GM21619 (cell line): ENCODE measurements around the gene FSCN2.

ENCODE experiments used
- ATAC-seq: cut with Tn5 transposase; IDR thresholded peaks from one replicate; pipeline ENCODE4 v1.9.1; 2021; ENCODE audit not compliant: unreplicated experiment

The FSCN2 gene

DNA sequence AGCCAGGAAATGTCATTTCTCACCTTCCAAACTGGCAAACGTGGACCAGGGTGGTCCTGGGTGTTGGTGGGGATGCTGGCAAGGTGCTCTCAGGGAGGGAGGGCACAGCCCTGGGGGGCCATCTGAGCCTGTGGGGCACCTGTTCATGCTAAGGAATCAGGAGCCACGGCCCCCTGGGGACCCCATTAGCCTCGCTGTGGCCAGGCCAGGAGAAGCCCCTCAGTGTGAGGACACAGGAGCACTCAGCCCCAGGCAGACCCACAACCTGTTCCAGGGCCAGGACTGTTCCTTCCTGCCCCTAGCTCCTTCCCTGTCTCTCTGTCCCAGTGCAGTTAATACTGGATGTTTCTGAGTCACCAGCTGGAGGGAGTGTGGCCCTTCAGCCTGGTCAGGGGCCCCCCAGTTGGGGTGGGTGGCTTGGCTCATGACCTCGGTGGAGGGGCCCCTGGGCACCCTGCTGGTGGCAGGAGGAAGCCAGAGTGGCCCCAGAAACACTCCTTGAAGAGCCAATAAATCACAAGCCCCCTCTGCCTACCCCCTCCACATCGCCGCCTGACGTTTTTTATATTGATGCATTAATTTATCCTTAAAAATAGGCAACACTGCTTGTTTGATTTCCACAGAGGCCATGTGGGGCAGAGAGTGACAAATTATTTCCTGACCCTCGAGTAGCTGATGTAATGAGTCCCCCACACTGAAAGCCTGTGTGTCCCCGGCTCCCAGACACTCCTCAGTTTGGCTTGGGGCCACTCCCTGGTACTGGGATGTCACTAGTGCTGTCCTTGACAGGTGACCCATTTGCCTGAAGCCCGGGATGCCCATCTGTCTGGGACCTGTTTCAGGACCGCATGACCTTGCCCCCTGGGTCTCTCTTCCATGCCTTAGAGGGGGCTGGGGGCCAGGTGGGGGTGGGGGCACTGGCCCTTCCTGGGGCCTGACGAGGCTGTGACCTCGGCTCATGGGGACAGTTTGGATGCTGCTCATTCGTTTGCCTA, 37.9 kb upstream of the FSCN2 start:
- no peak for ATAC-seq

DNA sequence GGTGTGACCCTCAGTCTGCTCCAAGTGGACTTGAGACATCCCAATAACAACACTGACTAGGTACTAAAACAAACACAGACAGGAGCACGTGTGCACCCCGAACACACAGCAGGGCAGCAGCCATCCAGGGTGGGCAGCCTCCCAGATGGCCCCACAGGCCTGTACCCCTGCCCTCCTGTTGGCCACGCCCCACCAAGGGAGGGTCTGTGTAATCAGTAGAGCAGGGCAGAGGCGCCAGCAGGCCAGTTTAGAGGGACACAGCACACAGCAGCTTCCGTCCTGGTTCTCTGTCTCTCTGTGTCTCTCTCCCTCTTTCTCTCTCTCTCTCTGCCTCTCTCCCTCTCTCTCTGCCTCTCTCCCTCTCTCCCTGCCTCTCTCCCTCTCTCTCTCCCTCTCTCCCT, 37.0 kb upstream of the FSCN2 start:
- ATAC-seq = no peak

DNA sequence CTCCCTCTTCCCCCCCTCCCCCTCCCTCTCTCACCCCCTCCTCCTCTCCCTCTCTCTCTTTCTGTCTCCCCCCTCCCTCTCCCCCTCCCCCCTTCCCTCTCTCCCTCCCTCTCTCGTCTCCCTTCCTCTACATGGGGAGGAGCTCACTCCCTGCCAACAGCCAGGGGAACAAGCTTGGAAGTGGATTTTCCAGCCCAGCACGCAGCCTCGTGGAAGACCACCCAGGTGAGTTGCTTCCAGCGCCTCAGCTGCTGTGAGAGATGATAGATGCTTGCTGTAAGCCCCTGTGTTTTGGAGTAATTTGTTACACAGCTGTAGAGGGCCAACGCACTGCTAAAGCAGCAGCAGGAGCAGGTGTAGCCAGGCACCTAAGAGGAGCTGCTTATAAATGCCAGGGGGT, 36.4 kb upstream of the FSCN2 start:
- no peak for ATAC-seq

DNA sequence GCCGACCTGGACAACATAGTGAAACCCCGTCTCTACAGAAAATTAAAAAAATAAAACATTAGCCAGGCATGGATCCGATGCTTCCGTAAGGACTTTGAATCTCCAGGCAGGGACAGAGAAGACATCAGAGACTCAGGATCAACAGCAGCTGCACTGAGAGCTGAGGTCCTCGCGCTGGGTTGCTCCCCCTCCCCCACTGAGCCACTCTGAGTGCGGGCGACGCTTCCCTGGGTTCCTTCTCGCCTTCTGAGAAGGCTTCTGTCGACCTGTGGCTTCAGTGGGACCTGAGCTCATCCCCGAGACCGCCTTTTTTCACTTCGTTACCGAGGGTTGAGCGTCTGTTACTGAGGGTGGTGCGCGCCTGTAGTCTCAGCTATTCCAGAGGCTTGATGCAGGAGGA, 36.0 kb upstream of the FSCN2 start:
- ATAC-seq = no peak

DNA sequence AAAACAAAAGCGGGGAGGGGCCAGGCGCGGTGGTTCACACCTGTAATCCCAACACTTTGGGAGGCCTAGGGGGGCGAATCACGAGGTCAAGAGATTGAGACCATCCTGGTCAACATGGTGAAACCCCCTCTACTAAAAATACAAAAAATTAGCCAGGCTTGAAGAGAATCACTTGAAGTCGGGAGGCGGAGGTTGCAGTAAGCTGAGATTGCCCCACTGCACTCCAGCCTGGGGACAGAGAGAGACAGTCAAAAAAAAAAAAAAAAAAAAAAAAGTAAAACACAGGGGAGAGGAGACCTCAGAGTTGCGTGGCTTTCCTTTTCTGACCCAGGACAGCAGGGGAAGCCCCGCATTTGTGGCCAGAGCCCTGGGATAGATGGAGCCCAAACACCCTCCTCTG, 35.5 kb upstream of the FSCN2 start:
- ATAC-seq = no peak

DNA sequence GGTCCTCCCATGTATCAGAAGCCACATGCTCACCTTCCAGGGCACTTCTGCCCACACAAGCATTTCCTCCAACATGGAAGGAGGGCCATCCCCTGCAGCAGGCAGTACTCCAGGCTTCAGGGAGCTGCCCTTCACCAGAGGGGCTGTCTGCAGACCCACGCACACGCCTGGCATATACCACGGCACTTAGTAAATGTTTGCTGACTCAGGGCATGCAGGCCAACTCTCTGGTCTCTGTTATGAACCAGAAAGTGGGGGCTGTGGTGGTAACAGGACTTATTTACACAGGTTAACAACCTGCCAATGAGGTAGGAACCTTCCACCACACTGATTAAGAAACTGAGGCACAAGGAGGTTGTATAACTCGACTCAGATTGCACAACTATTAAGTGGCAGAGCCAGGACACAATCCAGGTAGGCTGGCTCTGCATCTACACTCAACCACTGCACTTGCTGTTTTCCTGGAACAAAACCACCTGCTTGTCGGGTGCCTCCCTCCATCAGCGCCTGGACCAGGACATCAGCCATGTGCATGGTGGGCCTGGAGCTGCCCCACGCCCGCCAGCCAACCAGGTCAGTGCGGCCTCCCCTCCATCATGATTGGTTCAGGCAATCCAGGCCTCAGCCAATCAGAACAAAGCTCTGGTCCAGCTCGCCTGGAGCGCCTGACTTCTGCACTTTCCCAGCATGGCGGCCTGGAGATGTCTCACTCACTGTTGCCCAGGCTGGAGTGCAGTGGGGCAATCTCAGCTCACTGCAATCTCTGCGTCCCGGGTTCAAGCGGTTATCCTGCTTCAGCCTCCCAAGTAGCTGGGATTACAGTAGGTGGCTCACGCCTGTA, 34.8 kb upstream of the FSCN2 start:
- no peak for ATAC-seq

DNA sequence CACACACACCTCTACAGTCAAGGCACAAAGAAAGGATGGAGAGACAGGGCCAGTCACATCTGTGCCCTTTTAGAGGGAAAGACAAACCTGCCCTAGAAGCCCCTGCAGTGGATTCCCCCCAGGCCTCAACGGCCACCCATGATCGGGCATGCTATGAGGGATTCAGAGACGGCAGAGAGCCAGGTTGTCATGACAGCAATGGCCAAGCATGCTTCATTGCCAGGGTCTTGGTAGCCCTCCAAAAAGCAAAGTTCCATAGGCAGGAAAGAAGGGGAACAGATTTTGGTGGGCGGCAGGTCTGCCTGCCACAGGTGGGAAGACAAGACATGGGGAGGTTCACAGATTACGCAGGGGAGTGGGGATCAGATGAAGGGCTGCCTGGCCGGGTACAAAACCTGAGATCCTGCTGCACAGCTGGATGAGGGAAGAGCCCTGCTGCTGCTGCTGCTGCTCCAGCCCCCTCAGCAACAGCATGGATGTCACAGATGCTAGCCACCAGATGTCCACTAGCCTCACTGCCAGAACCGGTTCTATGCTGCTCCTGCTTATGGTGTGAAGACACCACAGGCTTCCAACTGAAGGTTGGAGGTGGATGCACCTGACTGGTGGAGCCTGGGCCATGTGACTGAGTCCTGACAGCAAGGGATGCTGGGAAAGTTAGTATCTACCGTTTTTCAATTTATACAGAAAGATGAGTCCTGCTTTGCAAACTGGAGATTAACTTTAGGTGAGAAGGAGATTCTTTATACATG, 33.4 kb upstream of the FSCN2 start:
- ATAC-seq = no peak

DNA sequence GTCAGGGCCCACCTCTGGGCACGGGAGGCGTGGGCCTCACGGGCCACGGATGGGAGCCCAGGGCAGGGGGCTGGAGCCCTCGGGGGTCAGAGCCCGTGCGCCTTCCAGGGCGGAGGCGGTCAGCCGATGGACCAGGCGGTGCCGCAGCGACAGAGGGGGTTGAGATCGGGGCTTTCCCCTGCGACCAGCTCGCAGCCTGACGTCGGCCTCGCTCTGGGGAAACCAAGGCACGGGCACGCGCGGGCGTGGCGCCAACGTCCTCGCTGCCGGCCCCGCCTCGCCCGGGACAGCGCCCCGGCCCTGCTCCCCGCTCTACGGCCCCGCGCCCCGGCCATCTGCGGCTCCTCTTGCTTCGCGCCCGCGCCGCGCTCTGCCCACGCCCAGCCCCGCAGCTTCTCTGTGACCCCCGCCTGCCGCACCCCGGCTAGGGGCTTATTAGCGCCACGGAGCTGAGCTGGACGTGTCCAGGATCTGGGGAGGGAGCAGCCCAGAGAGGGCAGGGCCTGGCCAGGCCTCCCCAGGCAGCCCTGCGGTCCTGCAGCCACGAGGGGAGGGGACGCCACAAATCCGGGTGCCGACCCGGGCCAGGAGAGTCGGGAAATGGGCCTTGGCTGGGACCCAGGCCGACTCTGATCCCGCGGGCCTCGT, 29.1 kb upstream of the FSCN2 start:
- no peak for ATAC-seq

DNA sequence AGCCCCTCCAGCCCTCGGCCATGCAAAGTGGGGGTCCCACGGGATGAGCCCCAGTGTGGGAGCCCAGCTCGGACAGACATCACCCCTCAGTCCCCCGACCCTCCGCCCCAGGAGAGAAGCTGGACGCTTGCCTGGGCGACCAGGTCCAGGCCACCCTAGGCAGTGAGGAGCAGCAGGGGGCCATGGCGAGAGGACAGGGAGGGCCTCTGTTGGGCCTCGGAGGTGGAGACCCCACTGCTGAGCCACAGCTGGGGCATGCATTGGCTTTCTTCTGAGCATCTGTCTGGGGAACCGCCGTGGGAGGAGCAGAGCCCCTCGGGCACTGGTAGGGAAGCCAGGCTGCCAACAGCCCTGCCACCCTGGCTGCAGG, 28.6 kb upstream of the FSCN2 start:
- ATAC-seq = no peak

DNA sequence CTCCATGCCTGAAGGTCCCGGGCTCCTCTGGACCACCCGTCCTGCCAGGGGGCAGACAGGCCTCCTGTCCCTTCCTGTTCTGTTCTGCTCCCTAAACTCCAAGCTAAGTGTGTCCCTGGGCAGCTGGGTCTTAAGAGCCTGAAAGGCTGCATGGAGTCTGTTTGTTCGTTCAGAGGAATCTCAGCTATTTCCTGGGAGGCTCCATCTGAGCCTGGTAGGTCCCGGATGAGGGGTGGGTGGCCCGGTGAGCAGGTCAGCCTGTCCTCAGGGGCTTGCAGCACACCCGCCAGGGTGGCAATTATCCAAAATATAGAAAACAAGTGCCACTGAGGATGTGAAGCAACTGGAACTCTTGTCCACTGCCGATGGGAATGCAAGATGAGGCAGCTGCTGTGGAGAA, 28.1 kb upstream of the FSCN2 start:
- no peak for ATAC-seq

DNA sequence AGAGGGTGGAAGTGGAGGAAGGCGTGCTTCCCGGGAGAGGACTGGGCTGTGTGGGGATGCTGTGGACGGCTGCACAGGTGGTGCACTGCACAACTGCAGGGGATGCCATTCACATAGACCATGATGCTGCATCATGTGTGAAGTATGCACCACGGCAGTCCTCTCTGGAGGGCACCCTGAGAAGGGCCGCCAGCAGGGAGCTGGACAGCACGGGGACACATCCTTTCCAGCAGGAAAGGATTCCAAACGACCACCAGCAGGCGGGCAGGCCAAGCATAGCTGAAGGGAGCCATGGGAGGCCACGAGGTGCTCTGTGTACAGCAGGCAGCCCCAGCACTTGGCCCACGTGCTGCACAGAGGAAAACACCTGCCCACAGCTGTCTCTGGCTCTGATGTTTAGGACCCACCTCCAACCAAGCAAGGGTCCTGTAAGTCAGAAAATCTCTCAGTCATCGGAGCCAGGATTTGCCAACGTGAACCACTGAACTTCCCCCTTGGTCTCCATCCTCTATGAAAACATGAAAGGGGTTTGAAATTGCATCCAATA, 25.6 kb upstream of the FSCN2 start:
- ATAC-seq = no peak

DNA sequence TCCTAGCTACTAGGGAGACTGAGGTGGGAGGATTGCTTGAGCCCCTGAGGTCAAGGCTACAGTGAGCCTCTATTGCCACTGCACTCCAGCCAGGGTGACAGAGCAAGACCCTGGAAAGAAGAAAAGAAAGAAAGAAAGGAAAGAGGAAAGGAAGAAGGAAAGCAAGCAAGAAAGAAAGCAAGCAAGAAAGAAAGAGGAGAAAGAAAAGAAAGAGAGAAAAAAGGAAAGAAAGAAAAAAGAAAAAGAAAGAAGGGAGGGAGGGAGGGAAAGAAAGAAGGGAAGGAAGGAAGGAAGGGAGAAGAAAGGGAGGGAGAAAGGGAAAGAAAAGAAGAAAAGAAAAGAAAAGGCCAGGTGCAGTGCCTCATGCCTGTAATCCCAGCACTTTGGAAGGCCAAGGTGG, 24.6 kb upstream of the FSCN2 start:
- no peak for ATAC-seq

DNA sequence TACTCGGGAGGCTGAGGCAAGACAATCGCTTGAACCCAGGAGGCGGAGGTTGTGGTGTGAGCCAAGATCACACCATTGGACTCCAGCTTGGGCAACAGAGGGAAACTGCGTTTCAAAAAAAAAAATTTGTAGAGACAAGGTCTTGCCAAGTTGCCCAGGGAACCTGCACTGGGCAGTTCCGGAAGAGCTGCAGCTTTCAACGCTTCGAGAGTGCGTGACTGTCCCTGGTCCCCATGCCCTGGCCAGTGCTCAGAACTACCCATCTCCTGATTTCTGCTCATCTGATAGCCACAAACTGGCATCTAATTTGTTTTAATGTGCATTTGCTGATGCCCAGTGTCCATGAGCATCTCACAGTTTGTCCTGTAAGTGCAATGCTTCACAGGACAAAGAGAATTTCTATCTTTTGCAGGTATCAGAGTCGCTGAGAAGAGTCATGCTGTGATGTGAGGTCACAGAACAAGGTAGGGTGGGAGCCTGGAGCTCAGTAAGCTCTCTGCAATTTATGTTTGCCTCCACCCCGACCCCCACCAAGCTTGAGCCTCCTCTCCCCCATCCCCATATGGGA, 19.5 kb upstream of the FSCN2 start:
- ATAC-seq = no peak

DNA sequence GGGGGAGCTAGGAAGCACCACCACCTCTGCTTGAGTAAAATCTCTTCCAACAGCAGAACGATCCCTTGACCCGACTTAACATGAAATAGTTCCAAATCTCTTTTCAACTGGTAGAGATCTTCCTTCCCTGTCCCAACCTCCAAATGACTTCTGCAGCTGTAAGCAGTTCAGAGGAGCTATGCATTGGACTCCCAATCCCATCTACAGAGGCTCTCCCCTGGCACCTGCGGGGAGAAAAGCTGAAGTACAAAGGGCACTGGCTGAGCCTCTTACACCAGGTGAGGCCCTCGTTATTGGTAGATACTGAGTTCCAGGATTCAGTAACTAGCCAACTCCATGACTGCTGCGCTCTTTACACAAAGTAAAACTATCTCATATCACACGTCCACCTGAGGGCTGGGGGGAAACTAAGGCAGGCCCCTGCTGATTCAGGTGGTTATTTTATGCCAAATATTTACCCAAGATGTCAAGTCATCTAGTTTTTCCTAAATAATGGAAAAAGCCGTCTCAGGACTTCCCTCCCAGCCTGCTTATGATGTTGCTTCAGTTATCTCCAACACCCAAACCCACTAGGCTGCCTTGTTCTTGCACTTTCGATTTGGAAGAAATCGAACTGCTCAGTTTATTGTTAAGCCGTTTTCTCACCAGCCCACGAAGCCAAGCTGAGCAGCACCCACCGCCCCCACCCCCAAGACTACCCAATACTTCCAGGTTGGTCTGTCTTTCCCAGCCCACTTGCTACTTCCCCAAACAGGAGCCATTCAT, 18.8 kb upstream of the FSCN2 start:
- ATAC-seq = no peak

DNA sequence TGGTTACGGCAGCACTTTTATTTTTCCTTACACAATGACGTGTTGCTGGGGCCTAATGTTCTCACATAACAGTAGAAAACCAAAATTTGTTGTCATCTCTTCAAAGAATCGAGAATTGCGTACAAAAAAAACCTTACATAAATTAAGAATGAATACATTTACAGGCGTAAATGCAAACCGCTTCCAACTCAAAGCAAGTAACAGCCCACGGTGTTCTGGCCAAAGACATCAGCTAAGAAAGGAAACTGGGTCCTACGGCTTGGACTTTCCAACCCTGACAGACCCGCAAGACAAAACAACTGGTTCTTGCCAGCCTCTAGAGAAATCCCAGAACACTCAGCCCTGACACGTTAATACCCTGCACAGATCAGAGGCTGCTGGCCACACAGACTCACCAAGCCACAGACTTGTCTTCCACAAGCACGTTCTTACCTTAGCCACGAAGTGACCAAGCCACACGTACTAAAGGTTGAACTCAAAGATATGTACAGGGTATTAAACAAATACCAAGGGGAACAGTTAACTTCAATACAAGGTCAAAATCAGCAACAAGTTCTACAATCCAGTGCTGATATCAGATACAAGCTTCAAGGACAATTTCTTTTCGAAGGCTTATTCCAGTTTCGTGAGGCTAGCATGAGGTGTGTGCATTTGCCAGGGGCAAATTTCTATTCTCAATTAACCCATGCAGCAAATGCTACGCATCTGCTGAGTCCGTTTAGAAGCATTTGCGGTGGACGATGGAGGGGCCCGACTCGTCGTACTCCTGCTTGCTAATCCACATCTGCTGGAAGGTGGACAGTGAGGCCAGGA, 18.0 kb upstream of the FSCN2 start:
- ATAC-seq = no peak

DNA sequence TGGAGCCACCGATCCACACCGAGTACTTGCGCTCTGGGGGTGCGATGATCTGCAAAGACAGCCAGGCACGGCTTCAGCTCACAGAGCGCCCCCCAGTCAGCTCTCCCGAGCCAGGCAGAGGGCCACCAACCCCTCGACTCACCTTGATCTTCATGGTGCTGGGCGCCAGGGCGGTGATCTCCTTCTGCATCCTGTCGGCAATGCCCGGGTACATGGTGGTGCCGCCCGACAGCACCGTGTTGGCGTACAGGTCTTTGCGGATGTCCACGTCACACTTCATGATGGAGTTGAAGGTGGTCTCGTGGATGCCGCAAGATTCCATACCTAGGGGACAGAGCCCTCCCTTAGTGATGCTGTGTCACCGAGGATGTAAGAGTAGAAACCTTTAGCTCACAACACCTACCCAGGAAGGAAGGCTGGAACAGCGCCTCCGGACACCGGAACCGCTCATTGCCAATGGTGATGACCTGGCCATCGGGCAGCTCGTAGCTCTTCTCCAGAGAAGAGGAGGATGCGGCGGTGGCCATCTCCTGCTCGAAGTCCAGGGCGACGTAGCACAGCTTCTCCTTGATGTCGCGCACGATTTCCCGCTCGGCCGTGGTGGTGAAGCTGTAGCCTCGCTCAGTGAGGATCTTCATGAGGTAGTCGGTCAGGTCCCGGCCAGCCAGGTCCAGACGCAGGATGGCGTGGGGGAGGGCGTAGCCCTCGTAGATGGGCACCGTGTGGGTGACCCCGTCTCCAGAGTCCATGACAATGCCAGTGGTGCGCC, 17.2 kb upstream of the FSCN2 start:
- ATAC-seq = no peak

DNA sequence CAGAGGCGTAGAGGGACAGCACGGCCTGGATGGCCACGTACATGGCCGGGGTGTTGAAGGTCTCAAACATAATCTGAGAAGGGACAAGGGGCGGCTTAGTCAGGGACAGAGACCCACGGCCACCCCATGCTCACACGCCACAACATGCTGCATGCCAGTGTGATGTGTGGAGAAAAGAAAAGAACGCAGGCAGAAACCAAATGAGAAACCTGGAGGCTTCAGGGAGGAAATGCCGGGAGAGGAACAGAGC, 16.7 kb upstream of the FSCN2 start:
- no peak for ATAC-seq
